Endodermal cell (in vitro differentiated cells): ENCODE results near the gene TNRC6C. TPM values are rescaled to one million over a fixed set of nuclear protein-coding genes. Genes with fewer than 3 reads are reported as not detected.

Experiments used
- DNase-seq: peaks from one replicate; pipeline ENCODE4 v3.0.0-alpha.2; 2017
- H3K27ac ChIP-seq: 2 replicates; pipeline ENCODE4 v1.5.1; 2013; ENCODE audit warnings: mild to moderate bottlenecking, low read depth, low read length, moderate library complexity
- H3K27me3 ChIP-seq: 2 replicates; pipeline ENCODE4 v1.6.1; 2013; ENCODE audit warnings: mild to moderate bottlenecking, low read length, moderate library complexity; ENCODE audit not compliant: insufficient read depth, control insufficient read depth, poor library complexity, severe bottlenecking
- H3K36me3 ChIP-seq: 2 replicates; pipeline ENCODE4 v1.7.0; 2013; ENCODE audit warnings: mild to moderate bottlenecking, low read length, moderate library complexity; ENCODE audit not compliant: control insufficient read depth, insufficient read depth
- H3K4me1 ChIP-seq: one replicate; pipeline ENCODE4 v1.7.0; 2013; ENCODE audit warnings: low read length; ENCODE audit not compliant: control insufficient read depth, insufficient read depth
- H3K4me3 ChIP-seq: 2 replicates; pipeline ENCODE4 v1.5.1; 2013; ENCODE audit warnings: mild to moderate bottlenecking, low read length, moderate library complexity
- H3K9ac ChIP-seq: 2 replicates; pipeline ENCODE4 v1.6.1; 2013; ENCODE audit warnings: mild to moderate bottlenecking, low read length, moderate library complexity; ENCODE audit not compliant: poor library complexity, severe bottlenecking; ENCODE audit errors: extremely low read depth
- H3K9me3 ChIP-seq: 2 replicates; pipeline ENCODE4 v1.6.1; 2013; ENCODE audit warnings: mild to moderate bottlenecking, low read length, moderate library complexity; ENCODE audit not compliant: control insufficient read depth
- H3K27ac Mint-ChIP-seq: 2 replicates; pipeline ENCODE4 v1.8.0; 2020; ENCODE audit warnings: mixed read lengths
- H3K27me3 Mint-ChIP-seq: 2 replicates; pipeline ENCODE4 v1.8.0; 2021; ENCODE audit warnings: mild to moderate bottlenecking, mixed read lengths; ENCODE audit not compliant: insufficient read depth
- H3K36me3 Mint-ChIP-seq: 2 replicates; pipeline ENCODE4 v1.8.0; 2020; ENCODE audit warnings: low read depth, mixed read lengths
- H3K4me1 Mint-ChIP-seq: 2 replicates; pipeline ENCODE4 v1.8.0; 2020; ENCODE audit warnings: mixed read lengths
- H3K4me3 Mint-ChIP-seq: 2 replicates; pipeline ENCODE4 v1.8.0; 2020; ENCODE audit warnings: mild to moderate bottlenecking, moderate library complexity, mixed read lengths
- H3K9me3 Mint-ChIP-seq: 2 replicates; pipeline ENCODE4 v1.8.0; 2020; ENCODE audit warnings: mild to moderate bottlenecking, mixed read lengths
- WGBS, 2 experiments: methylation state at CpG; one replicate each; pipeline versions ENCODE4 v1.1.5 to v1.1.7; 2013; ENCODE audit warnings: missing lambda C conversion rate in 2 of 2, mixed read lengths in 1 of 2; ENCODE audit not compliant: insufficient coverage in 1 of 2, insufficient read length in 1 of 2; 5-methylcytosine and 5-hydroxymethylcytosine counted together
- long read RNA-seq, 4 experiments: library from polyadenylated mRNA in 2 of 4; library from RNA in 1 of 4; library from capped mRNA in 1 of 4; stranded (forward) in 3 of 4; unstranded in 1 of 4; transcript quantifications; one replicate each; pipeline ENCODE4 v2.0.0, GENCODE V29; 2020 to 2021; ENCODE audit warnings: inconsistent platforms in 1 of 4
- polyA plus RNA-seq, 2 experiments: library from polyadenylated mRNA; stranded (reverse); fragments of 50-300 nt; gene quantifications; one replicate each; pipeline ENCODE4 v1.2.3, GENCODE V29; 2013
- total RNA-seq, 2 donors: library from RNA; stranded (reverse); fragmentation: NEBNext Ultra II Directional in 1 of 2; extraction: Animal tissue kit (Norgen Biotek cat#: 25700) in 1 of 2; gene quantifications; 2 replicates in 1 of 2; 3 replicates in 1 of 2; pipeline ENCODE4 v1.2.1, GENCODE V29; 2021
- TF ChIP-seq, protein P1 (sequence below): fragments of 200-600 bp; sonication (generic); conservative IDR thresholded peaks from 2 replicates; pipeline ENCODE4 v1.5.0; 2021; ENCODE audit warnings: antibody characterized with exemption, mild to moderate bottlenecking

Gene TNRC6C, protein sequence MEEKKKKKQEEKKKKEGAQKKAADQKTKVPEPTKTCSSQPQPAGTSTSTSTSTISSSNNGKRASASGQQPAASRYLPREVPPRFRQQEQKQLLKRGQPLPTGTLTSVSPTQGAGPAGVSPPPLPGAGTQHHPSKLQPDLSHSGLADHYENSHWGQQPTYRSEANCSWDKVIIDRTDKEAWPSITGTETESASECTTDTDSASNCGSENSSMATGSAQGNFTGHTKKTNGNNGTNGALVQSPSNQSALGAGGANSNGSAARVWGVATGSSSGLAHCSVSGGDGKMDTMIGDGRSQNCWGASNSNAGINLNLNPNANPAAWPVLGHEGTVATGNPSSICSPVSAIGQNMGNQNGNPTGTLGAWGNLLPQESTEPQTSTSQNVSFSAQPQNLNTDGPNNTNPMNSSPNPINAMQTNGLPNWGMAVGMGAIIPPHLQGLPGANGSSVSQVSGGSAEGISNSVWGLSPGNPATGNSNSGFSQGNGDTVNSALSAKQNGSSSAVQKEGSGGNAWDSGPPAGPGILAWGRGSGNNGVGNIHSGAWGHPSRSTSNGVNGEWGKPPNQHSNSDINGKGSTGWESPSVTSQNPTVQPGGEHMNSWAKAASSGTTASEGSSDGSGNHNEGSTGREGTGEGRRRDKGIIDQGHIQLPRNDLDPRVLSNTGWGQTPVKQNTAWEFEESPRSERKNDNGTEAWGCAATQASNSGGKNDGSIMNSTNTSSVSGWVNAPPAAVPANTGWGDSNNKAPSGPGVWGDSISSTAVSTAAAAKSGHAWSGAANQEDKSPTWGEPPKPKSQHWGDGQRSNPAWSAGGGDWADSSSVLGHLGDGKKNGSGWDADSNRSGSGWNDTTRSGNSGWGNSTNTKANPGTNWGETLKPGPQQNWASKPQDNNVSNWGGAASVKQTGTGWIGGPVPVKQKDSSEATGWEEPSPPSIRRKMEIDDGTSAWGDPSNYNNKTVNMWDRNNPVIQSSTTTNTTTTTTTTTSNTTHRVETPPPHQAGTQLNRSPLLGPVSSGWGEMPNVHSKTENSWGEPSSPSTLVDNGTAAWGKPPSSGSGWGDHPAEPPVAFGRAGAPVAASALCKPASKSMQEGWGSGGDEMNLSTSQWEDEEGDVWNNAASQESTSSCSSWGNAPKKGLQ (N-terminal part only)
- 10 to 100 TPM; 22.4 to 40.2 TPM for total RNA-seq
- 10.8 TPM for polyA plus RNA-seq (2013, experiment 1 of 2)
- polyA plus RNA-seq (2013, experiment 2 of 2) = 10.1 TPM
- long read RNA-seq, experiment 1, partial matches to known transcripts = 0 of 5 reads
- long read RNA-seq, experiment 1, other reads (novel, unspliced or antisense) = 5 of 5 reads
- long read RNA-seq, experiment 2, partial matches to known transcripts = 5 of 9 reads
- long read RNA-seq, experiment 2, other reads (novel, unspliced or antisense) = 4 of 9 reads
- long read RNA-seq, experiment 3, partial matches to known transcripts = 15 of 20 reads
- long read RNA-seq, experiment 3, other reads (novel, unspliced or antisense) = 5 of 20 reads
- long read RNA-seq, experiment 4 = 0 reads

DNA sequence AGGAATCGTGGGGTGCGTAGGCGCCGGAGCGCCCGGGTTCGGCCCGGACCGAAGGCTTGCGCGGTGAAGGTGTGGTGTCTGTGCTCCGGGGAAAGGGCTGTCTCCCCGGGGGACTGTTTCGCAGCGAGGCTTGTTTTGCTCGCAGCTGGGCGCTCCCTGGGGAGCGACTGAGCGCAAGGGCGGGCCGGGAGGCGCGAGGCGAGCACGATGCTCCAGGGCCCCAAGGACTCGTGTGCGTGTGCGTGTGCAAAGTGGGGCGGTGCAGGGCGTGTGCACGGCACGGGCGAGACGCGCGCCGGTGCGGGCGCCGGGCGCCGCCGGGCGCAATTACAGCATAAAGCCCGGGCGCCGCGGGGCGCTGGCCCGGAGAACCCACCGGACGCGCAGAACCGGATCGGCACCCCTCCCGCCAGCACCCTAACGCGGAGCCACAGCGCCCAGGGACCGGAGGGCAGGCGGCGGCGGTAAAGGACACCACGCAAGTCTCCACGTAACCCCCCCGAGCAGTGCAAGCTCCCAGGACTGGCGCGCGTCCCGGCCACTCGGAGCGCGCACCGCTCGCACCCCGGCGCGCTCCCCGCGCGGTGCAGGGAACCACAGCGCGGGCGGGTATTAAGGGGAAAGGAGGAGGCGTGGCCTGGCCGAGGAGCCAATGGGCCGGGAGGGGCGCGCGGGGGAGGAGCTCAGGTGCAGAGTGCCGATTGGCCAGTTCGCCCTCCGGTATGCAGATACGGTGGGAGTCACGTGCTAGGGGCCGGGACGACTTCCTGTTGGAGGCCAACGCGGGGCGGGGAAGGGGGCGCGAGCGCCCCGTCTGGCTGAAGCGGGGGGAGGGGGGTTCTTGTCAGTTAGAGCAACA is at the start of gene TNRC6C:
Gene TNRC6C, plus strand, starts transcription at position 847 of the 859 bp plus-strand sequence. CDS start 45,504 bp downstream, outside the sequence.
- Mint-ChIP-seq H3K4me1 (peaks cover 18% of the 10 kb centered on the region), H3K27ac (peak within 1 kb of the TSS; percentile 89), H3K36me3 (no peaks in the 10 kb centered on the region), H3K9me3 (no peaks in the 10 kb centered on the region), H3K4me3 (peak within 1 kb of the TSS; percentile 81), H3K27me3 (peaks cover 54% of the 10 kb centered on the region)
- no peaks in the 10 kb centered on the region for H3K36me3 ChIP-seq
- 0 to 1% methylated on average over 24 to 105 of the region's 105 CpGs for WGBS, 2 experiments
- H3K9me3 ChIP-seq = no peaks in the 10 kb centered on the region
- peaks cover 34% of the 10 kb centered on the region for H3K27me3 ChIP-seq
- H3K4me3 ChIP-seq = peak within 1 kb of the TSS; percentile 89
- H3K9ac ChIP-seq = peak within 1 kb of the TSS; percentile 62
- no peak within 1 kb of the TSS for H3K27ac ChIP-seq
- H3K4me1 ChIP-seq = no peaks in the 10 kb centered on the region
- TF ChIP-seq, protein P1, sequence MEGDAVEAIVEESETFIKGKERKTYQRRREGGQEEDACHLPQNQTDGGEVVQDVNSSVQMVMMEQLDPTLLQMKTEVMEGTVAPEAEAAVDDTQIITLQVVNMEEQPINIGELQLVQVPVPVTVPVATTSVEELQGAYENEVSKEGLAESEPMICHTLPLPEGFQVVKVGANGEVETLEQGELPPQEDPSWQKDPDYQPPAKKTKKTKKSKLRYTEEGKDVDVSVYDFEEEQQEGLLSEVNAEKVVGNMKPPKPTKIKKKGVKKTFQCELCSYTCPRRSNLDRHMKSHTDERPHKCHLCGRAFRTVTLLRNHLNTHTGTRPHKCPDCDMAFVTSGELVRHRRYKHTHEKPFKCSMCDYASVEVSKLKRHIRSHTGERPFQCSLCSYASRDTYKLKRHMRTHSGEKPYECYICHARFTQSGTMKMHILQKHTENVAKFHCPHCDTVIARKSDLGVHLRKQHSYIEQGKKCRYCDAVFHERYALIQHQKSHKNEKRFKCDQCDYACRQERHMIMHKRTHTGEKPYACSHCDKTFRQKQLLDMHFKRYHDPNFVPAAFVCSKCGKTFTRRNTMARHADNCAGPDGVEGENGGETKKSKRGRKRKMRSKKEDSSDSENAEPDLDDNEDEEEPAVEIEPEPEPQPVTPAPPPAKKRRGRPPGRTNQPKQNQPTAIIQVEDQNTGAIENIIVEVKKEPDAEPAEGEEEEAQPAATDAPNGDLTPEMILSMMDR = peak; percentile 23
- peak; percentile 100 for DNase-seq

DNA sequence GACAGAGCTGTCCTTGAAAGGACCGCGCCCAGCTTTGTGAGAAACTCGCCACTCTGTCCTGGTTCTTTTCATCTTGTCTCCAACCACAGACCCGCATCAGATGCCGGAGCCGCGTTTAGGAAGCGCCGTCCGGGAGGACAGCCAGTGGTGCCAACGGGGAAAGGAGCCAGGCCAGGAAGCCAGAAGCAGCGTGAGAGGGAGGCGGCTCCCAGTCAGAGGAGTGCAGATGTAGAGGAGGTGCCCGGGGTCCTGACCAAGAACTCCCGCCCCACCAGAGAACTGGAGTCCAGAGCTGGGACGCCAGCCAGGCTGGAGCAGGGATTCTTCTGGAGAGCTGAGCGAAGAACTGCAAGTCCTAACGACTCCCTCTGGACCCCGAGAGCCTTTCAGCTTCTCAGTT is 49.3 kb upstream of the TNRC6C start:
- DNase-seq = peak; percentile 43
- WGBS, 2 experiments = 90 to 91% methylated on average over 18 to 19 of the region's 19 CpGs
- H3K36me3 Mint-ChIP-seq = no peaks in the 10 kb centered on the region

More for the DNA sequence above, 49.3 kb upstream of the TNRC6C start:
- Mint-ChIP-seq H3K27me3 (peaks cover 24% of the 10 kb centered on the region), H3K9me3 (peaks cover 8% of the 10 kb centered on the region), H3K27ac (no peak overlapping the region), H3K4me1 (peaks cover 2% of the 10 kb centered on the region), H3K4me3 (no peak overlapping the region)
- TF ChIP-seq, protein P1 = no peak
- H3K9me3 ChIP-seq = no peaks in the 10 kb centered on the region
- no peak overlapping the region for H3K4me3 ChIP-seq
- no peak overlapping the region for H3K27ac ChIP-seq
- no peak overlapping the region for H3K9ac ChIP-seq
- H3K4me1 ChIP-seq = no peaks in the 10 kb centered on the region
- H3K36me3 ChIP-seq = no peaks in the 10 kb centered on the region
- H3K27me3 ChIP-seq = no peaks in the 10 kb centered on the region
